ENCODE results near the gene GNG12. TPM values are rescaled to one million over a fixed set of nuclear protein-coding genes. Genes with fewer than 3 reads are reported as not detected.
A peak's percentile ranks its signal among the peaks of the same experiment; 100 is the strongest.

Gene GNG12
- total and polyA plus RNA-seq, 9 of the 15 experiments (the other 6 are each of a cell fraction or from before 2014, with no cell fraction given), result 2.6 to 6.0 (median 4.1) TPM

DNA sequence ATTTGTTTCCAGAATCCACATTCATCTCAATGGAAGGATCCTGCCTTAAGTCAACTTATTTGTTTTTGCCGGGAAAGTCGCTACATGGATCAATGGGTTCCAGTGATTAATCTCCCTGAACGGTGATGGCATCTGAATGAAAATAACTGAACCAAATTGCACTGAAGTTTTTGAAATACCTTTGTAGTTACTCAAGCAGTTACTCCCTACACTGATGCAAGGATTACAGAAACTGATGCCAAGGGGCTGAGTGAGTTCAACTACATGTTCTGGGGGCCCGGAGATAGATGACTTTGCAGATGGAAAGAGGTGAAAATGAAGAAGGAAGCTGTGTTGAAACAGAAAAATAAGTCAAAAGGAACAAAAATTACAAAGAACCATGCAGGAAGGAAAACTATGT, 145.6 kb downstream of the GNG12 start (continued):
- TF ChIP-seq, protein P1, sequence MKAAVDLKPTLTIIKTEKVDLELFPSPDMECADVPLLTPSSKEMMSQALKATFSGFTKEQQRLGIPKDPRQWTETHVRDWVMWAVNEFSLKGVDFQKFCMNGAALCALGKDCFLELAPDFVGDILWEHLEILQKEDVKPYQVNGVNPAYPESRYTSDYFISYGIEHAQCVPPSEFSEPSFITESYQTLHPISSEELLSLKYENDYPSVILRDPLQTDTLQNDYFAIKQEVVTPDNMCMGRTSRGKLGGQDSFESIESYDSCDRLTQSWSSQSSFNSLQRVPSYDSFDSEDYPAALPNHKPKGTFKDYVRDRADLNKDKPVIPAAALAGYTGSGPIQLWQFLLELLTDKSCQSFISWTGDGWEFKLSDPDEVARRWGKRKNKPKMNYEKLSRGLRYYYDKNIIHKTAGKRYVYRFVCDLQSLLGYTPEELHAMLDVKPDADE (conservative IDR thresholded peaks at IDR 0.05; ENCODE audit: control insufficient read depth, low read depth, low read length), result no peak
- peak; percentile 2; the same call in 1 of the 2 replicates for TF ChIP-seq CBFA2T2 (conservative IDR thresholded peaks at IDR 0.05)
- peak in 1 of 2 experiments; percentile 49; a peak in 1 of 4 replicates for TF ChIP-seq HDAC1 (IDR thresholded peaks at IDR 0.05)
- TF ChIP-seq THRAP3 (IDR thresholded peaks at IDR 0.05; ENCODE audit: borderline replicate concordance), result peak; percentile 67; the same call in 1 of the 2 replicates
- TF ChIP-seq CEBPG (CRISPR knock-in tag; IDR thresholded peaks at IDR 0.05), result peak; percentile 68
- no peak for TF ChIP-seq CEBPG (tag; conservative IDR thresholded peaks at IDR 0.05 in 1 of 2, IDR thresholded peaks at IDR 0.05 in 1 of 2)
- peak; percentile 32; the same call in 1 of the 2 replicates for TF ChIP-seq TCF3 (CRISPR knock-in tag; IDR thresholded peaks at IDR 0.05)
- peak; percentile 42; the same call in 1 of the 2 replicates for TF ChIP-seq ZNF316 (IDR thresholded peaks at IDR 0.05)
- TF ChIP-seq ARID1B (IDR thresholded peaks at IDR 0.05), result peak; percentile 69
- no peak for TF ChIP-seq XRCC5 (IDR thresholded peaks at IDR 0.05; ENCODE audit: low read depth, low read length)
- no peak for TF ChIP-seq POLR3G (IDR thresholded peaks at IDR 0.05; ENCODE audit: extremely low read depth, insufficient read length, insufficient replicate concordance)
- TF ChIP-seq ZKSCAN1 (IDR thresholded peaks at IDR 0.05; ENCODE audit: low read depth, low read length), result no peak
- no peak for TF ChIP-seq ZNF143 (CRISPR knock-in tag; IDR thresholded peaks at IDR 0.05)
- peak; percentile 11 for TF ChIP-seq MEIS2 (IDR thresholded peaks at IDR 0.05; ENCODE audit: partially characterized antibody)
- peak; percentile 16; the same call in 1 of the 2 replicates for TF ChIP-seq TOE1 (IDR thresholded peaks at IDR 0.05; ENCODE audit: borderline replicate concordance)
- TF ChIP-seq TOE1 (CRISPR knock-in tag; IDR thresholded peaks at IDR 0.05; ENCODE audit: borderline replicate concordance, low read depth), result no peak
- peak; percentile 45; the same call in 1 of the 2 replicates for TF ChIP-seq NCOR1 (IDR thresholded peaks at IDR 0.05)
- peak; percentile 56 for TF ChIP-seq NFE2 (IDR thresholded peaks at IDR 0.05; ENCODE audit: low read depth)
- no peak for TF ChIP-seq SP2 (IDR thresholded peaks at IDR 0.05; ENCODE audit: extremely low read depth, low read depth, low read length, poor library complexity, severe bottlenecking)
- TF ChIP-seq DPF2 (IDR thresholded peaks at IDR 0.05), result peak; percentile 35
- TF ChIP-seq, protein P2, sequence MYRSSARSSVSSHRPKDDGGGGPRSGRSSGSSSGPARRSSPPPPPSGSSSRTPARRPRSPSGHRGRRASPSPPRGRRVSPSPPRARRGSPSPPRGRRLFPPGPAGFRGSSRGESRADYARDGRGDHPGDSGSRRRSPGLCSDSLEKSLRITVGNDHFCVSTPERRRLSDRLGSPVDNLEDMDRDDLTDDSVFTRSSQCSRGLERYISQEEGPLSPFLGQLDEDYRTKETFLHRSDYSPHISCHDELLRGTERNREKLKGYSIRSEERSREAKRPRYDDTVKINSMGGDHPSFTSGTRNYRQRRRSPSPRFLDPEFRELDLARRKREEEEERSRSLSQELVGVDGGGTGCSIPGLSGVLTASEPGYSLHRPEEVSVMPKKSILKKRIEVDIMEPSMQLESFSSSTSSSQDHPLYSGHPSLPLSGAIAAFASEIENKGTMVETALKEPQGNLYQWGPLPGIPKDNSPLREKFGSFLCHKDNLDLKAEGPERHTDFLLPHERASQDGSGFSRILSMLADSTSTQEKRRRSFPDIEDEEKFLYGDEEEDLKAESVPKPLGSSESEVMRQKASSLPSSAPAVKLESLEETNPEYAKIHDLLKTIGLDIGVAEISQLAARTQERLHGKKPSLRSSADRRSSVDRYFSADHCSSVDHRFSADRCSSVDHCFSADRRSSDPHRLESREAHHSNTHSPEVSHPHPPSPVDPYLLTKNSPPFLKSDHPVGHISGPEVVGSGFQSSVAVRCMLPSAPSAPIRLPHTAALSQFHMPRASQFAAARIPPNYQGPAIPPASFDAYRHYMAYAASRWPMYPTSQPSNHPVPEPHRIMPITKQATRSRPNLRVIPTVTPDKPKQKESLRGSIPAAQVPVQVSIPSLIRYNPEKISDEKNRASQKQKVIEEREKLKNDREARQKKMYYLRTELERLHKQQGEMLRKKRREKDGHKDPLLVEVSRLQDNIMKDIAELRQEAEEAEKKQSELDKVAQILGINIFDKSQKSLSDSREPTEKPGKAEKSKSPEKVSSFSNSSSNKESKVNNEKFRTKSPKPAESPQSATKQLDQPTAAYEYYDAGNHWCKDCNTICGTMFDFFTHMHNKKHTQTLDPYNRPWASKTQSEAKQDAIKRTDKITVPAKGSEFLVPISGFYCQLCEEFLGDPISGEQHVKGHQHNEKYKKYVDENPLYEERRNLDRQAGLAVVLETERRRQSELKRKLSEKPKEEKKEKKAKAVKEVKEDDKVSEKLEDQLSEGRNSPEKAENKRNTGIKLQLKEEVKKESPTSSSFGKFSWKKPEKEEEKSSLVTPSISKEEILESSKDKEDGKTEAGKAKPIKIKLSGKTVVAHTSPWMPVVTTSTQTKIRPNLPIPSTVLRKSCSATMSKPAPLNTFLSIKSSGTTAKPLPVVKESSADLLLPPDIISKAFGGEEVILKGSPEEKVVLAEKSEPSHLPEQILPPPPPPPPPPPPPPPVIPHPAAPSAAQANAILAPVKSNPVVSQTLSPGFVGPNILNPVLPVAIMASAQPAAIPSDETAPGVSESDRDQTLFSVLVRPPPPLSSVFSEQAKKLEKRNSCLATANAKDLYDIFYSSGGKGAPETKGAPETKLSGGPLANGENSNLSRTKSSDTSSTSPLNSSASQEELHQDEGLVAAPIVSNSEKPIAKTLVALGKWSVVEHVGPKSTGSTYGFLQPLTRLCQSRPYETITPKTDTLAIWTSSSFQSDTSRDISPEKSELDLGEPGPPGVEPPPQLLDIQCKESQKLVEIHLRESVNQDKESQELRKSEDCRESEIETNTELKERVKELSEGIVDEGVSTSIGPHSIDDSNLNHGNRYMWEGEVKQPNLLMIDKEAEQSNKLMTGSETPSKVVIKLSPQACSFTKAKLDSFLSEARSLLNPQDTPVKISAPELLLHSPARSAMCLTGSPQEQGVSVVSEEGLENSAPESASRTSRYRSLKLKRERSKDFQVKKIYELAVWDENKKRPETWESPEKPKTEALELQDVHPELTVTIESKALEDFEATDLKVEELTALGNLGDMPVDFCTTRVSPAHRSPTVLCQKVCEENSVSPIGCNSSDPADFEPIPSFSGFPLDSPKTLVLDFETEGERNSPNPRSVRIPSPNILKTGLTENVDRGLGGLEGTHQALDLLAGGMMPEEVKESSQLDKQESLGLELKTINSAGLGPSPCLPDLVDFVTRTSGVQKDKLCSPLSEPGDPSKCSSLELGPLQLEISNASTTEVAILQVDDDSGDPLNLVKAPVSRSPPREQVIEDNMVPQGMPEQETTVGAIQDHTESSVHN (IDR thresholded peaks at IDR 0.05; ENCODE audit: borderline replicate concordance in 1 of 2, low read depth in 1 of 2), result peak in 1 of 2 experiments; percentile 53; a peak in 1 of 4 replicates

All from K562 (cell line).